ENCODE measurements around the gene AMIGO3. TPM values are rescaled to one million over a fixed set of nuclear protein-coding genes. Genes with fewer than 3 reads are reported as not detected.
"Not testable (repeated sequence)": the region's sequence is repeated elsewhere in the genome, so short reads cannot be mapped to it uniquely, and the experiment has no call there.

AMIGO3 gene
- total and polyA plus RNA-seq, 10 of the 15 experiments (the other 5 are each of a cell fraction or from before 2014, with no cell fraction given): 0.07 to 1.3 (median 0.44) TPM; not detected in 3

DNA sequence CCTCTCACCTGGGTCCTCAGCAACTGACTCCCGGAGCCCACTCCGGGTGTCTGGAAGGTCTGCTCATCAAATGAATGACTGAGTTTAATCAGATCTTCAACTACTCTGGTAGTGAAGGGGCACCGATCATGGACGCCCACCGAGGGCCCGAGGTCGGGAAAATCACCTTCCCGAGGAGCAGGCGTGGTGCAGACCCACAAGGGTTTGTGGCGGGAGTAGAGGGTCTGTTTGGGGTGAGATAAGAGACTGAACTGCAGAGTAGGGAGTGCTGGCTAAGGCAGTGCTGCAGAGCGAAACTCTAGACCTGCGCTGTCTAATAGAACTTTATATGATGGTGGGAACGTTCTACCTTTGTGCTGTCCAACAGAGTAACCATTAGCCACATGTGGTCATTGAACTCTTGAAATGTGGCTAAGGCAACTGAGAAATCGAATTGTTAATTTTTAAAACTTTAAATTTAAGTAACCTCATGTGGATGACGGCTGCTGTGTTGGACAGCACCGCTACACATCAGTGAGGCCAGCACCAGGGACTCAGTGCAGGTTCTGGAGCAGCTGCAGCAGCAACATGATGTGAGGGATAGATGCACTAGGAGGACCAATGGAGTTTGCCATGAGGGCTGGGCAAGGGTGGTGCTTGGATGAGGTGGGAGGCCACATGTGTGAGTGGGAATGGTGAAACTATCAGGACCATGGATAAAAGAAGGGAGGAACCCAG, 29.4 kb downstream of the AMIGO3 start:
- RAD21 ChIA-PET (ENCODE audit: unreplicated experiment); H3K9me3 ChIP-seq (replicated peaks; ENCODE audit: control insufficient read depth, insufficient read depth, low read length); H3K27me3 ChIP-seq (replicated peaks in 1 of 2; ENCODE audit: control insufficient read depth in 2 of 2, insufficient read depth in 2 of 2, low read length in 1 of 2); SMC1A ChIA-PET (ENCODE audit: uncharacterized antibody, unreplicated experiment); intact Hi-C loops (cut with micrococcal nuclease; ENCODE audit: unreplicated experiment); H3K36me3 ChIP-seq (ENCODE audit: control insufficient read depth in 2 of 2, insufficient read depth in 2 of 2, low read length in 1 of 2); in situ Hi-C loops (cut with MboI); FAIRE-seq; H3K4me1 ChIP-seq (ENCODE audit: control insufficient read depth, insufficient read depth, low read length); H4K20me1 ChIP-seq (ENCODE audit: control insufficient read depth, insufficient read depth); DNase-seq (ENCODE audit: low read depth, low spot score): not testable (repeated sequence)
- ATAC-seq: peak; percentile 2; the same call in 2 of the 3 replicates
- Histone ChIP-seq H3K27ac (ENCODE audit: control insufficient read depth, insufficient read depth) (peak overlapping the region; percentile 89), H3K79me2 (ENCODE audit: control insufficient read depth, insufficient read depth, low read length) (peaks cover 14% of the 10 kb centered on the region), H3K9ac (ENCODE audit: control insufficient read depth, insufficient read depth, low read length) (peak overlapping the region; percentile 91), H2AFZ (ENCODE audit: control insufficient read depth, low read depth, low read length) (peak overlapping the region; percentile 98; the same call in 1 of the 2 replicates), H3K4me3 (peak overlapping the region; percentile 62), H3K4me2 (ENCODE audit: control insufficient read depth, insufficient read depth) (peak overlapping the region; percentile 77)
- BruUV-seq (replicated peaks): TSS peak; percentile 52
- ChIA-PET CTCF (interaction anchor here (1.3 kb wide), 1 partner anchor 150 kb away, joined by 3 read pairs; no protein-coding TSS in a partner anchor), POLR2A (interaction anchor here (0.5 to 1.1 kb wide), 2 partner anchors 58 to 125 kb away, joined by 3 to 5 read pairs; no protein-coding TSS in a partner anchor)
- WGBS (ENCODE audit: insufficient coverage, insufficient replicate concordance, low lambda C conversion rate, missing lambda C conversion rate): 8% methylated on average over 15 of the region's 16 CpGs

DNA sequence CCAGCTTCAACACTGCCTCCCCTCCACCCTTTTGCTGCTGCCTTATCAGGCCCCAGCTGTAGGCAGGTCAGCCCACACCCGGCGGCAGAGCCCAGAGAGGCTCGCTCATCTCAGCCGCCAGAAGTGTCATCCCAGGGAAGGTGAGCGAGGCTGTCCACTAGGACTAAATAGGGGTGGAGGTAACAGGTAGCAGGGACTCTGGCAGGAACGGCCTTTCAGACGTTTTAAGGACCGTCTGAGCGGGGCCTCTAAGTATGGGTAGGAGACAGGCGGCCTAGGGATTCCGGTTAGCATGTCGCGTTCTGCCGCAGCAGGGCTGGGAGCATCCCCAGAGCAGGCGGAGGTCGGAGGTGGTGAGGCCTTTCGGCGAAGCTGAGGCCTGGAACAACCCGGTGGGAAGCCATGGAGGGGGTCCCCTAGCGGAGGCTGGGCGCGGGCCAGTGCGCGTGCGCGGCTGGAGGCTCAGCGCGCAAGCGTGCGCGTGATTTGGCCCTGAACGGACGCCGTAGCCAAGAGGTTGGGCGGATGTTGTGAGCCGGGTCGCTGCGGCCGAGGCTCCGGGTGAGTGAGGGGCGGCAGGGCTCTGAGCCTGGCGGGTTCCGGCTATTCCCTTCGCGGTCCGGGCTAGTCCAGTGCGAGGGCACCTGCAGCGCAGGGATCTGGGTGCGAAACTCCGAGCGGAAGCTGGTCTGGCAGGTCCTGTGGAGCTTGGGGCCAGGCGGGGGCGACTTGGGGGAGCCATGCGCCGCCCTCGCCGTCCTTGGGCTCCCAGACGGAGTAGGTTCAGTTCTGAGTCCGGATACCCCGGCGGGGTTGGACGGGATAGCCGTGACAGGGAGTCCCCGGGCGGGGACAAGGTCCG, 30.2 kb downstream of the AMIGO3 start, which contains the start of the genes MST1 and RNF123:
TSS of gene MST1 (minus strand) at position 429 of the 862 bp plus-strand sequence. CDS start 783 bp downstream, outside the sequence.
TSS of gene RNF123 (plus strand) at position 512 of the 862 bp plus-strand sequence. CDS start 1,609 bp downstream, outside the sequence.
- Histone ChIP-seq H3K4me3 (peak within 1 kb of the TSS; percentile 62), H3K4me1 (ENCODE audit: control insufficient read depth, insufficient read depth, low read length) (no peaks in the 10 kb centered on the region; the same call in 1 of the 2 replicates), H3K4me2 (ENCODE audit: control insufficient read depth, insufficient read depth) (peak within 1 kb of the TSS; percentile 99), H3K36me3 (ENCODE audit: control insufficient read depth in 2 of 2, insufficient read depth in 2 of 2, low read length in 1 of 2) (no peaks in the 10 kb centered on the region), H3K27me3 (replicated peaks in 1 of 2; ENCODE audit: control insufficient read depth in 2 of 2, insufficient read depth in 2 of 2, low read length in 1 of 2) (no peaks in the 10 kb centered on the region), H3K27ac (ENCODE audit: control insufficient read depth, insufficient read depth) (peak within 1 kb of the TSS; percentile 89), H3K9me3 (replicated peaks; ENCODE audit: control insufficient read depth, insufficient read depth, low read length) (no peaks in the 10 kb centered on the region), H3K9ac (ENCODE audit: control insufficient read depth, insufficient read depth, low read length) (peak within 1 kb of the TSS; percentile 91), H2AFZ (ENCODE audit: control insufficient read depth, low read depth, low read length) (peak within 1 kb of the TSS; percentile 98), H4K20me1 (ENCODE audit: control insufficient read depth, insufficient read depth) (no peaks in the 10 kb centered on the region), H3K79me2 (ENCODE audit: control insufficient read depth, insufficient read depth, low read length) (peaks cover 14% of the 10 kb centered on the region)
- ChIA-PET SMC1A (ENCODE audit: uncharacterized antibody, unreplicated experiment) (no interaction called here), CTCF (interaction anchor here (0.6 to 1.3 kb wide), 3 partner anchors 14 to 354 kb away, joined by 3 read pairs; no protein-coding TSS in a partner anchor), POLR2A (interaction anchor here (0.5 to 1.1 kb wide), 2 partner anchors 59 to 126 kb away, joined by 3 to 5 read pairs; no protein-coding TSS in a partner anchor), RAD21 (ENCODE audit: unreplicated experiment) (no interaction called here)
- intact Hi-C loops (cut with micrococcal nuclease; ENCODE audit: unreplicated experiment): no loop called here
- TSS peak; percentile 91 for BruUV-seq (replicated peaks)
- 2% methylated on average over 64 of the region's 66 CpGs for WGBS (ENCODE audit: insufficient coverage, insufficient replicate concordance, low lambda C conversion rate, missing lambda C conversion rate)
- in situ Hi-C loops (cut with MboI): no loop called here
- FAIRE-seq: no peak
- ATAC-seq: peak; percentile 87
- peak; percentile 59 for DNase-seq (ENCODE audit: low read depth, low spot score)
- TF ChIP-seq ZNF384 (IDR thresholded peaks at IDR 0.05; ENCODE audit: borderline replicate concordance, low read depth, low read length) (no peak), MYC (IDR thresholded peaks at IDR 0.05; ENCODE audit: insufficient read depth, insufficient read length, insufficient replicate concordance, low read length, severe bottlenecking) (peak; percentile 53), SMAD1 (IDR thresholded peaks at IDR 0.05; ENCODE audit: low read depth, partially characterized antibody) (no peak), CREM (IDR thresholded peaks at IDR 0.05; ENCODE audit: low read depth) (peak; percentile 46; the same call in 1 of the 2 replicates), MYB (IDR thresholded peaks at IDR 0.05; ENCODE audit: borderline replicate concordance, low read depth, low read length) (no peak; the same call in 1 of the 2 replicates), SRF (IDR thresholded peaks at IDR 0.05; ENCODE audit: low read depth in 2 of 2, low read length in 2 of 2) (0 out of 4 replicates have a peak, but pooled peaks of 1 of the 2 experiments have one; percentile 16)
- TF ChIP-seq, protein P1, sequence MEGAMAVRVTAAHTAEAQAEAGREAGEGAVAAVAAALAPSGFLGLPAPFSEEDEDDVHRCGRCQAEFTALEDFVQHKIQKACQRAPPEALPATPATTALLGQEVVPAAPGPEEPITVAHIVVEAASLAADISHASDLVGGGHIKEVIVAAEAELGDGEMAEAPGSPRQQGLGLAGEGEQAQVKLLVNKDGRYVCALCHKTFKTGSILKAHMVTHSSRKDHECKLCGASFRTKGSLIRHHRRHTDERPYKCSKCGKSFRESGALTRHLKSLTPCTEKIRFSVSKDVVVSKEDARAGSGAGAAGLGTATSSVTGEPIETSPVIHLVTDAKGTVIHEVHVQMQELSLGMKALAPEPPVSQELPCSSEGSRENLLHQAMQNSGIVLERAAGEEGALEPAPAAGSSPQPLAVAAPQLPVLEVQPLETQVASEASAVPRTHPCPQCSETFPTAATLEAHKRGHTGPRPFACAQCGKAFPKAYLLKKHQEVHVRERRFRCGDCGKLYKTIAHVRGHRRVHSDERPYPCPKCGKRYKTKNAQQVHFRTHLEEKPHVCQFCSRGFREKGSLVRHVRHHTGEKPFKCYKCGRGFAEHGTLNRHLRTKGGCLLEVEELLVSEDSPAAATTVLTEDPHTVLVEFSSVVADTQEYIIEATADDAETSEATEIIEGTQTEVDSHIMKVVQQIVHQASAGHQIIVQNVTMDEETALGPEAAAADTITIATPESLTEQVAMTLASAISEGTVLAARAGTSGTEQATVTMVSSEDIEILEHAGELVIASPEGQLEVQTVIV (IDR thresholded peaks at IDR 0.05; ENCODE audit: borderline replicate concordance, partially characterized antibody): peak; percentile 25
- TF ChIP-seq, protein P2, sequence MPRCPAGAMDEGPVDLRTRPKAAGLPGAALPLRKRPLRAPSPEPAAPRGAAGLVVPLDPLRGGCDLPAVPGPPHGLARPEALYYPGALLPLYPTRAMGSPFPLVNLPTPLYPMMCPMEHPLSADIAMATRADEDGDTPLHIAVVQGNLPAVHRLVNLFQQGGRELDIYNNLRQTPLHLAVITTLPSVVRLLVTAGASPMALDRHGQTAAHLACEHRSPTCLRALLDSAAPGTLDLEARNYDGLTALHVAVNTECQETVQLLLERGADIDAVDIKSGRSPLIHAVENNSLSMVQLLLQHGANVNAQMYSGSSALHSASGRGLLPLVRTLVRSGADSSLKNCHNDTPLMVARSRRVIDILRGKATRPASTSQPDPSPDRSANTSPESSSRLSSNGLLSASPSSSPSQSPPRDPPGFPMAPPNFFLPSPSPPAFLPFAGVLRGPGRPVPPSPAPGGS (IDR thresholded peaks at IDR 0.05; ENCODE audit: borderline replicate concordance, insufficient read depth, low read depth, low read length, poor library complexity, severe bottlenecking): no peak

Measured in GM12878 (cell line).